SK-N-DZ (cell line): ENCODE data around the gene PLEKHA7.
"Not testable (repeated sequence)": the region's sequence is repeated elsewhere in the genome, so short reads cannot be mapped to it uniquely, and the experiment has no call there.

Experiments used
- DNase-seq: peaks from one replicate; pipeline ENCODE4 v3.0.0-alpha.2; 2015; ENCODE audit warnings: low spot score

The PLEKHA7 gene

GRCh38 chr11:16881074-16881709 lies 133.0 kb downstream of the PLEKHA7 start:
- DNase-seq: no peak

- no peak for DNase-seq
Measured at GRCh38 chr11:16880184-16880801, 133.9 kb downstream of the PLEKHA7 start.

- no peak for DNase-seq
Measured at GRCh38 chr11:16879690-16880089, 134.5 kb downstream of the PLEKHA7 start.

- no peak for DNase-seq
Measured at GRCh38 chr11:16876837-16877236, 137.4 kb downstream of the PLEKHA7 start.

GRCh38 chr11:16876053-16876752 lies 138.0 kb downstream of the PLEKHA7 start:
- DNase-seq: no peak

GRCh38 chr11:16874275-16874975 lies 139.8 kb downstream of the PLEKHA7 start:
- DNase-seq: no peak

DNA sequence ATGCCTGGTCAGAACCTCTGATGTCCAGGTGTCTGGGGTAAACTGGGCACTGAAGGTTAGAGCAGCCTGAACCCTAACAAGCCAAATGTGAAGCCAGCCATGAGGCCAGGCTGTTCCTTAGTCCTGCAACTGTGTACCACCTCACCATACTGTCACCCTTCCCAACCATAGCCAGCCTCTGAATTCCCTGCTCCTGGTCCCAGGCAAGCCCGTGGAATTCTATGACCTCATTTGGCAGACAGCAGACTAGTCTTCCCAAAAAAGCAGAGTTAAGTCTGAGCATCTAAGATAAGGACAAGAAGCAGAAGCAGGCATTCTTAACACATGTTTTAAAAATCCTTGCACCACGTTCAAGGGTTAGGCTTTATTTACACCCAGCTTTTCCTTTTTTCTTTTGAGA lies 140.9 kb downstream of the PLEKHA7 start:
- no peak for DNase-seq

DNA sequence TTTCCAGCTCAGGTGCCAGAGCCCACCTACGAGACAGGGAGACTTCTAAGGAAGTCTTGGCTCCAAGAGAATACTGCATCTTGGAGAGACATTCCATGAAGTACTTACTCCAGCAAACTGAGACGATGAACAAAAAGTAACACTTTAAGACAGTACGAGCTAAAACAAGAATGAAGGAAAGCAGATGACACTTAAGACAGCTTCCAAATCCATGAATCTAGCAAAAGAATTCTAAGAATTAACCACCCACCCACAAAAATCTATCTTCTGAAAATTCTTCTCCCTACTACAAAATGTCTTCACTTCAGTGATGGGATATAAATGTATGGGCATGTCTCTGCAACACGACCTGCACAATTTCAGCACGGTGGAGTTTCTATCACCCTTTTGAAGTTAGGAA lies 142.8 kb downstream of the PLEKHA7 start:
- DNase-seq: no peak

DNA sequence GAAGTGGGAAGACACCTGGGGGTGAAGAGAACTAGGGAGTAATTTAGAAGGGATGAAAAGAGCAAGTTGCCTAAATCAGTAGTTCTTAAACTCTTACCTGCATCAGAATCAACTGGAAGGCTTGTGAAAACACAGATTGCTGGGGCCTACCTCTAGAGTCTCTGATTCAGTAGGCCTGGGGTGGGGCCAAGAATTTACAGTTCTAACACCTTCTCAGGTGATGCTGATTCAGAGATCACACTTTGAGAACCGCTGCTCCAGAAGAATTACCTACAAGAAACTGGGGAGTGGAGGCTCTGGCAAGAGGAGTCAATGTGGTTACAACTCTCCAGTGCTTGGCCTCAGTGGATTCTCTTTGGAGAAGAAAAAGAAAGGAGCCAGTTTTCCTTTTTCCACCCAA lies 147.1 kb downstream of the PLEKHA7 start:
- DNase-seq: no peak

DNA sequence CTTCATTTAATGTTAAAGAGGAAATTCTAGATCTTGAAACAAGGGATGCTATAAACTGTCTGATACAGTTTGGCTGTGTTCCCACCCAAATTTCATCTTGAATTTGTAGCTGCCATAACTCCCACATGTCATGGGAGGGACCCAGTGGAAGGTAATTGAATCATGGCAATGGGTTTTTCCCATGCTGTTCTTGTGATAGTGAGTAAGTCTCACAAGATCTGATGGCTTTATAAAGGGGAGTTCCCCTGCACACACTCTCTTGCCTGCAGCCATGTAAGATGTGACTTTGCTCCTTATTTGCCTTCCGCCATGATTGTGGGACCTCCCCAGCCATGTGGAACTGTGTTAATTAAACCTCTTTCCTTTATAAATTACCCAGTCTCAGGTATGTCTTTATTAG lies 149.8 kb downstream of the PLEKHA7 start:
- not testable (repeated sequence) for DNase-seq

GRCh38 chr11:16863389-16863788 lies 150.8 kb downstream of the PLEKHA7 start:
- DNase-seq: no peak

DNA sequence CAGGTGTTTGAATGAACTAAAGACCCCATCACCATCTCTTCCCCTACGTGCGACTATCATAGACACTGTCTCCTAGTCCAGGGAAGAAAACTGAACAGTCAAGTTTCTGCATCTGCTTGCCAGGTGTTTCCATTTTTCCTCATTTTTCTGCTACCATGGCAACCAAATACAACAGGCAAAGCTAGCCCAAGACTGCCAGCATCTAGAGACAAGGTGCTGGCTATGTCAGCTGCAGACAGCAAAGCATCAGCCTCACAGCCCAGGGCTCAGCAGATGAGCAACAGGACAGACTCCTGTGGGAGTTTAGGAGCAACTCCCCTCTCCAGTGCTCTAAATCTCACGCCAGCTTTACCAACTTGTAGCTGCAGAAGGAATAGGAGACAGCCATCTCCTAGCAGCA lies 151.5 kb downstream of the PLEKHA7 start:
- peak; percentile 4 for DNase-seq

GRCh38 chr11:16861862-16862261 lies 152.4 kb downstream of the PLEKHA7 start:
- DNase-seq: no peak

- DNase-seq: no peak
Measured at GRCh38 chr11:16860617-16861016, 153.6 kb downstream of the PLEKHA7 start.

DNA sequence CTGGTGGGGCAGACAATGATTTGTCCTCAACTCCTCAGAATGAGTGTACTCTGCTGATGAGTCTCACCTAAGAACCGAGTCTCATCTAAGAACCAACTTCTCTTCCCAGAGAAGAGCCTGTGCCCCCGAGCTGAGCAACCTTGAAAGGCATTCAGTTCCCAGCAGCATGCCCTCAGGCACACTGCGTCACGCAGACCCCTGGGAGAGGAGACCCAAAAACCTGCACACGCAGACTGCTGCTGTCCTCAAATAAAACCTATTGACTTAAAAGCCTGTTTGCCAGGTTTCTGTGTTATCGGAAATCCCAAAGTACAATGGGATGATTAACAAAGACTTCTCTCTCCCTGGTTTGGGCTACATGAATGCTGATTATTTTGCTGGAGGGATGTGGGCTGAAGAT lies 154.6 kb downstream of the PLEKHA7 start:
- no peak for DNase-seq

- DNase-seq: no peak
Measured at GRCh38 chr11:16857186-16857585, 157.0 kb downstream of the PLEKHA7 start.

- no peak for DNase-seq
Measured at GRCh38 chr11:16856022-16856471, 158.2 kb downstream of the PLEKHA7 start.

GRCh38 chr11:16854979-16855378 lies 159.2 kb downstream of the PLEKHA7 start:
- DNase-seq: no peak

DNA sequence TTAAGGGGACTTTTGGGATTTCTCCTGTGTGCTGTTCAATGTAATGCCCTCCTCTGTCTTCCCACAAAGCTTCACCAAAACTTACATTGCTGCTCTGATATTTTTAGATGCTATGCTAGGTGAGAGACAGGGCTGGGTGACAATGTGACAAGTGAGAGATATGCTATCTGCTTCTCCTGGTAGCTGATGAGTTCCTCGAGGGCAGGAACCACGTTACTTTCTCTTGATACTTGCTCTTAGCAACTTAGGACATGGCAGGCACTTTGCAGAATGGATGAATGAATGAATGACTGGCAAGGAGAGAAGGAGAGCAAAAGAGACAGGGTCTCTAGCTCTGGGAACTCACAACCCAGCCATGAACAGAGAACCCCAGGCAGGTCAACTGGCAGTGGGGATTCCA lies 160.4 kb downstream of the PLEKHA7 start:
- DNase-seq: no peak

GRCh38 chr11:16853266-16853665 lies 160.9 kb downstream of the PLEKHA7 start:
- DNase-seq: no peak

DNA sequence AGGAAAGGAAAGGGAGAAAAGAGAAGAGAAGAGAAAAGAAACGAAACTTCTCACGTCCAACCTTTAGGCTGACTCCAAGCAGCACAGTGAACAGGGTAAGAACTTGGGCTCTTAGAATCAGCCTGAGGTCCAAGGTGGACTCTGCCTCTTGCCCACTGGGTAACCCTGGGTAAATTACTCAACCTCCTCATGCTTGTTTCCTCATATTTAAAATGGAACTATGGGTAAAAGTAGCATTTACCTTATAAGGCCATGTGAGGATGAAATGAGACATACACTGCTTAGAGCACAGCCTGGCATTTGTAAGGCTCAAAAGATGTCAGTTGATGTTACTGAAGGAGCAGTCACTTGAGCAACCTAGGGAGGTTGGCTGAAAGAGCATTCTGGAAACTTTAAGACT lies 167.9 kb downstream of the PLEKHA7 start:
- no peak for DNase-seq

DNA sequence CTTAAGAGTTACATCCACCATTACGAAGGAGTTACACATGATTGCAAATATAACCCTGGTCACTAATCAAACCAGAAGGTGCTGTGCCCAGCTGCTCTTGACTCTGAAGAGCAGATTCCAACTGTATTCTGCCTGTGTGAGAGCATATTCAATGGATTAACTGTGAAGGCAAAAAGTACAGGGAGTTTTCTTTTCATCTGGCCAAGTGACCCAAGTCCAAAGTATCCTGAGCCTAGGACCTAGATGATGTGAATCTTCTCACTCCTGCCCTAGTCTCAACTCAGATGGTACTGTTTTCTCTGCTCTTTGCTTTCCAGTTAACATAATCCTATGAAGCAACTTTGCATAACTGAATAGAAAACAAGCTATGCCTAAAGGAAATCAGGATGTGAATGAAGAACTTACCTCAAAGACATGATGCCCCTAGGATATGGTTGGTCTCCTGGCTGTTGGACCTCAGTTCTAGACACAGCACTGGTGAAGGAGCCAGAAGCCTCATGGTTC lies 169.9 kb downstream of the PLEKHA7 start:
- DNase-seq: no peak
